Measurements from ENCODE around the gene GRAMD1B.
A peak's percentile ranks its signal among the peaks of the same experiment; 100 is the strongest.

GRCh38 chr11:123511037-123511870 is 81.2 kb downstream of the GRAMD1B start:
- no peak for TF ChIP-seq KDM1A (IDR thresholded peaks at IDR 0.05; ENCODE audit: low read depth)
- TF ChIP-seq CTCF (IDR thresholded peaks at IDR 0.05) = peak; percentile 71
- no peak for TF ChIP-seq PBX3 (IDR thresholded peaks at IDR 0.05)
- no peak for TF ChIP-seq USF2 (IDR thresholded peaks at IDR 0.05)
- no peak for TF ChIP-seq HDAC2 (IDR thresholded peaks at IDR 0.05)
- no peak for TF ChIP-seq JUN (IDR thresholded peaks at IDR 0.05)
- TF ChIP-seq RCOR1 (IDR thresholded peaks at IDR 0.05; ENCODE audit: low read depth, low read length) = no peak
- no peak for TF ChIP-seq EP300 (IDR thresholded peaks at IDR 0.05)
- TF ChIP-seq POLR2A (IDR thresholded peaks at IDR 0.05; ENCODE audit: low read length) = no peak
- no peak for TF ChIP-seq MAX (IDR thresholded peaks at IDR 0.05)
- no peak for TF ChIP-seq ZC3H11A (IDR thresholded peaks at IDR 0.05)
- TF ChIP-seq SMC3 (IDR thresholded peaks at IDR 0.05) = peak; percentile 49
